ENCODE measurements around the gene CASD1. TPM values are rescaled to one million over a fixed set of nuclear protein-coding genes. Genes with fewer than 3 reads are reported as not detected.

Gene CASD1
- total and polyA plus RNA-seq, 7 donors: 9.9 to 41.0 (median 29.3) TPM

DNA sequence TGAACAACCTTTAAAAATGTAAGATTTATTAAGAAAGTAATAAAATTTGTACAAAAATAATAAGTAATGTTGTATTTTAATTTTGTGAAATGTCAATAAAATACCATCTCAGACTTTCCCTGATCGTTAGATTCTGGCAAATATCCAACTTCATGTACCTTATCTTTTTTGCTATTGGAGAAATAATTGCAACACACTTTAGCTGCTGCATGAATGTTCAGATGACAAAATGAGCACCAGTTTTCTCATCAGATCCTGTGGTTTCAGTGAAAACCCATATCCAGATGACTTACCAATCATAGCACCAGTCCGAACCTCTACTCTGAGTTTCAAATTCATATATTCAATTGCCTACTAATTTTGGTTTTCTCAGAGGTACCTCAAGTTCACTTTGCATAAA lies 69.9 kb downstream of the CASD1 start:
- Histone ChIP-seq H3K36me3 (peaks cover 0 to 16% (median 0%) of the 10 kb centered on the region in 4 donors), H3K9me3 (peaks cover 0 to 10% (median 3%) of the 10 kb centered on the region in 4 donors), H3K4me1 (peaks cover 0 to 5% (median 2%) of the 10 kb centered on the region in 4 donors), H3K27ac (no peak overlapping the region), H3K27me3 (no peaks in the 10 kb centered on the region), H3K4me3 (no peak overlapping the region)
- no peak for DNase-seq
- no peak for TF ChIP-seq CTCF (IDR thresholded peaks at IDR 0.05)
- TF ChIP-seq EP300 (IDR thresholded peaks at IDR 0.05): no peak
- TF ChIP-seq POLR2AphosphoS5 (IDR thresholded peaks at IDR 0.05): no peak
- TF ChIP-seq POLR2A (IDR thresholded peaks at IDR 0.05): no peak
- intact Hi-C loops (cut with DNase I): no loop called here
- 94 to 97% methylated on average over 2 of the region's 2 CpGs for WGBS, 2 donors

- no peak overlapping the region for H3K27ac ChIP-seq
- peaks cover 0 to 9% (median 0%) of the 10 kb centered on the region in 4 donors for H3K36me3 ChIP-seq
- DNase-seq: no peak
- 88 to 90% methylated on average over 1 of the region's 1 CpG for WGBS, 2 donors
- intact Hi-C loops (cut with DNase I): no loop called here
- no peak overlapping the region for H3K4me3 ChIP-seq
- TF ChIP-seq CTCF (IDR thresholded peaks at IDR 0.05) (no peak), EP300 (IDR thresholded peaks at IDR 0.05) (no peak), POLR2AphosphoS5 (IDR thresholded peaks at IDR 0.05) (no peak), POLR2A (IDR thresholded peaks at IDR 0.05) (no peak)
- H3K9me3 ChIP-seq: peaks cover 0 to 2% (median 0%) of the 10 kb centered on the region in 4 donors
- peaks cover 0 to 6% (median 2%) of the 10 kb centered on the region in 4 donors for H3K4me1 ChIP-seq
- H3K27me3 ChIP-seq: no peaks in the 10 kb centered on the region
Observed at GRCh38 chr7:94580601-94581000, 71.0 kb downstream of the CASD1 start.

DNA sequence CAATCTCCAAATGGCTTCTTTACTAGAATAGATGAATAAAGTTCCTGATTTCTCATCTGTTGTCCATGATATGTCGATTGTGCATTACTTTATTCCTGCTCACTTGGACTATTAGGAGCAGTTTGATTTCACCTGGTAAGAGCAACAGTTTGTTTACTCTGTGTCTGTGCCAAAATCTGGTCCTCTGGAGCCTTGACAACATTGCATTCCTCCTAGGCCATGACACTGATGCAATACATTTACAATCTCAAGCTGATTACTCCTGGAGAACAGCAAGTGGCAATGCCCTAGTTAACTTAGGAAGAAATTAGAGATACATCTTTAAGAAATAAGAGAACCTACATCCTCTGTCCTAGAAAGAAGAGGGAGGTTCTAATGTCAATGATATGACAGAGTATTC lies 74.5 kb downstream of the CASD1 start:
- Histone ChIP-seq H3K9me3 (no peaks in the 10 kb centered on the region), H3K36me3 (peaks cover 0 to 17% (median 1%) of the 10 kb centered on the region in 4 donors), H3K27me3 (no peaks in the 10 kb centered on the region), H3K4me1 (peaks cover 0 to 6% (median 2%) of the 10 kb centered on the region in 4 donors), H3K4me3 (no peak overlapping the region), H3K27ac (no peak overlapping the region)
- WGBS, 2 donors: 26 to 74% methylated on average over 1 of the region's 1 CpG
- TF ChIP-seq POLR2AphosphoS5 (IDR thresholded peaks at IDR 0.05) (no peak), CTCF (IDR thresholded peaks at IDR 0.05) (no peak), POLR2A (IDR thresholded peaks at IDR 0.05) (no peak), EP300 (IDR thresholded peaks at IDR 0.05) (no peak)
- intact Hi-C loops (cut with DNase I): no loop called here
- no peak for DNase-seq

- TF ChIP-seq POLR2A (IDR thresholded peaks at IDR 0.05) (no peak), CTCF (IDR thresholded peaks at IDR 0.05) (no peak), POLR2AphosphoS5 (IDR thresholded peaks at IDR 0.05) (no peak), EP300 (IDR thresholded peaks at IDR 0.05) (no peak)
- Histone ChIP-seq H3K36me3 (peaks cover 0 to 34% (median 1%) of the 10 kb centered on the region in 4 donors), H3K4me1 (peaks cover 0 to 6% (median 2%) of the 10 kb centered on the region in 4 donors), H3K9me3 (no peaks in the 10 kb centered on the region), H3K4me3 (no peak overlapping the region), H3K27me3 (no peaks in the 10 kb centered on the region), H3K27ac (no peak overlapping the region)
- WGBS, 2 donors: 95 to 97% methylated on average over 2 of the region's 2 CpGs
- intact Hi-C loops (cut with DNase I): no loop called here
- DNase-seq: no peak
Observed at GRCh38 chr7:94588075-94588474, 78.5 kb downstream of the CASD1 start.

Data from sigmoid colon (tissue), 7 donors.